Measurements from ENCODE around the gene YIF1A.
A peak's percentile ranks its signal among the peaks of the same experiment; 100 is the strongest.
"Not testable (repeated sequence)": the region's sequence is repeated elsewhere in the genome, so short reads cannot be mapped to it uniquely, and the experiment has no call there.

Gene YIF1A

GRCh38 chr11:66284526-66285078 is 4.3 kb downstream of the YIF1A start:
- DNase-seq: no peak

GRCh38 chr11:66283461-66284105 is 5.4 kb downstream of the YIF1A start:
- no peak for DNase-seq

GRCh38 chr11:66282468-66283455 is 6.2 kb downstream of the YIF1A start:
- DNase-seq: peak; percentile 96 to 99

DNA sequence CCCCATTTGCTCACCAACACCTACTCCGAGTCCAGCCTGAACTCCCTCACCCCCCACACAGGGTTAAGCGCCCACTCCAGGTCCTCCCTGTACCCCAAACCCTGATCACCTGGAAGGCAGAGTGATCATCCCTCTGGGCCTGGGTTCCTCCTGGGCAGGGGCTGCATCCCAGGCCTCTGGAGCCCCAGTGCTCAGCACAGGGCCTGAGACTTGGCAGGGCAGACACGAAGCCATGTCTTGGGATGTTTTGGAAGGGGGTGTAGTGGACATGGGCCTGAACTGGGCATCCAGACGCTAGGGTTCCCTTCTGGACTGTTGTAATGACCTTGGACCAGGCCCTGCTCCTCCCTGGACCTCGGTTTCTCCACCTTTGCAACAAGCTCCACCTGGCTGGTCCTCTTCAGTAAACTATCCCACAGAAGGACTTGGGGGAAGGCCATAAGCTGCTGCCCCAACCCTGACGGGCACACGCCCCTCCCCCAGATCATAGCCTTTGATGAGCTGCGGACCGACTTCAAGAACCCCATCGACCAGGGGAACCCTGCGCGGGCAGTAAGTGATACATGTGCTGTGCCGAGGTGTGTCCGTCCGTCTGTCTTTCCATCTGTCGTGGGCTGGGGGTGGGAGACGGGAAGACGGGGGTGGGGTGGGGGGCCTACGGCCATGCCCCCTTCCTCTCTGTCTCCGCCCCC is 7.0 kb downstream of the YIF1A start:
- no peak for DNase-seq

DNA sequence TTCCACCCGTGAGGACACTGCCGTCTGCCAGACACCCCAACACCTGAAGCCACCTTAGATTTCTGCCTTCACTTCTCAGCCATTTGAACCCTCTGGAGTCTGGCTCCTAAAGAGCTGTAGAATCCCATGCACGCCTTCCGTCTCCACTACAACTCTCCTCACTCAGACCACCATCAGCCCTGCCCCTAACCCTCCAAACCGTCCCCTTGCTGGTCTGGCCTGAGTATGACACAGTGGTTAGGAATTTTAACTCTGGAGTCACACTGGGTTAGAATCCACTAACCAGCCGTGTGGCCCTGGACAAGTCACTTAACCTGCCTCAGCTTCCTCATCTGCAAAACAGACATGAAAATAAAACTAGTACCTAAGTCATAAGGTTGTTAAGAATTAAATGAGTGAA is 7.9 kb downstream of the YIF1A start:
- no peak for DNase-seq

- DNase-seq: no peak
Measured at GRCh38 chr11:66280428-66280827, 8.5 kb downstream of the YIF1A start.

DNA sequence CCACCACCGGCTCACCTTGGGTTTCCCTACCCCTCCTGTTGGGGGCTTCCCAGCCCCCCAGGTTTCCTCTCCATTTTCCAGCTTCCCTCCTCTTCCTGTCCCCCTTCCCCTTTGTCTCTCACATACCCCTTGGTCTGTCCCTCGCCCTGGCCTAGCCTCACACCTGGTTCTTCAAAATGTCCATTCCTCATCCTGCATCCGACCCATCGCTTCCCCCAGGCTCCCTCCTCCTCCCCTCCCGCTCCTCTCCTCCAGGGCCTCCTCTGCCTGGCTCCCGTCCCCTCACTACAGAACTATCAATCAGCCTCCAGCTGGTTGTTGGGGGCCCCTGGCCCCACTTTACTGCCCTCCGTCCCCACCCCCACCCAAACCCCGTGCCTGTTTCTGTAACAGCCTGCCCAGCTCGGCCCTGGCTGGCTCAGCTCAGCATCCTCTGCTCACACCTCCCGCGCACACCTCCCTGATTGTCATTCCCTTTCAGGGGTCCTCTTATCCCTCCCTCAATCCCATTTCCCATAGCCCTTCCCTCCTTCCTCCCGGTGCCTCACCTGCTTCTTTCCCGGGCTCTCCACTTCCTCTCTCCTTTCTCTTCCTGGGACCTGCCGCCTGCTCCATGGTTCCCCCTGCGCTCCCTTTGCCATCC is 9.7 kb downstream of the YIF1A start:
- DNase-seq: no peak

- no peak for DNase-seq
Measured at GRCh38 chr11:66278363-66279091, 10.4 kb downstream of the YIF1A start.

- DNase-seq: peak; percentile 40 to 59
Measured at GRCh38 chr11:66277471-66278362, 11.2 kb downstream of the YIF1A start, which contains the start of gene CNIH2. TSS of gene CNIH2 (plus strand) at chr11:66278175. CDS start at chr11:66278457, 282 bp downstream.

DNA sequence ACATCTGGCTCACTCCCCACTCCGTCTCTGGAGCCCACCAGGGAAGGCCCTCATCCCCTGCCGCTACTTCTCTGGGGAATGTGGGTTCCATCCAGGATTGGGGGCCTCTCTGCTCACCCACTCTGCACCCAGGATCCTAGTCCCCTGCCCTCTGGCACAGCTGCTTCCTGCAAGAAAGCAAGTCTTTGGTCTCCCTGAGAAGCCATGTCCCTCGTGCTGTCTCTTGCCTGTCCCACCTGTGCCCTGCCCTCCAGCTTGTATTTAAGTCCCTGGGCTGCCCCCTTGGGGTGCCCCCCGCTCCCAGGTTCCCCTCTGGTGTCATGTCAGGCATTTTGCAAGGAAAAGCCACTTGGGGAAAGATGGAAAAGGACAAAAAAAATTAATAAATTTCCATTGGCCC is 11.9 kb downstream of the YIF1A start:
- DNase-seq: not testable (repeated sequence)

DNA sequence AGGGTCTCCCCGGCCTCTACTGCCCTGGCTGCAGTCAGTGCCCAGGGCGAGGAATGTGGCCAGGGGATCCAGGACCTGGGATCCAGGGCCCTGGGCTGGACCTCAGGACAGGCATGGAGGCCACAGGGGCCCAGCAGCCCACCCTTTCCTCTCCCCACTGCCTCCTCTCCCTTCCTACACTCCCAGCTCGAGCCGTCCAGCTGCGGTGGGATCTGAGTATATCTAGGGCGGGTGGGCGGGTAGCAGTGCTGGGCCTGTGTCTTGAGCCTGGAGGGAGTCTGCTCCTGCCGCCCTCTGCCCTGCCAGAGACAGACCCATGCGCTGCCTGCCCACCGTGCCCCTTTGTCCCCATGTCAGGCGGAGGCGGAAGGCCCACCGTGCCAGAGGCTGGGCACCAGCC is 12.3 kb downstream of the YIF1A start:
- DNase-seq: not testable (repeated sequence)

- DNase-seq: no peak
Measured at GRCh38 chr11:66275984-66276612, 12.8 kb downstream of the YIF1A start.

DNA sequence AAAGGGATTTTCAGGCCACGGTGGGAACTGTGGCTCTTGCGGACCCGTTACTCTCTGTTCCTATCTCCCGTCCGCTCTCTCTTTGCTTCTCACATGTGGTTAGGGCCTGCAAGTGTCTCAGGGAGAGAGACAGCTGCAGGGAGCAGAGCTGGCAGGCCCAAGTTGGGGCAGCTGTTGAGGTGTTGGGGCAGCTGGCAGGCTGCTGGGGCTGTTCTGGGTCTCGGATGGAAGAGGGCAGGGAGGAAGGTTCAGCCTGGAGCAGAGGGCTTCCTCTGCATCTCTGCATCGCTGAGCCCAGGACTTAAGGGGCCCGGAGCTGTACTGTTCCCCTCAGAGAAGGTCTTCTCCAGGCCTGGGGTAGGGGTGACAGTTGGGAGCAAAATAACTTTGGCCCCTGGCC is 13.5 kb downstream of the YIF1A start:
- DNase-seq: no peak

- no peak for DNase-seq
Measured at GRCh38 chr11:66274219-66274618, 14.7 kb downstream of the YIF1A start.

- DNase-seq: no peak
Measured at GRCh38 chr11:66272596-66272995, 16.3 kb downstream of the YIF1A start.

- no peak for DNase-seq
Measured at GRCh38 chr11:66271816-66272215, 17.1 kb downstream of the YIF1A start.

- no peak for DNase-seq
Measured at GRCh38 chr11:66268952-66269905, 19.7 kb downstream of the YIF1A start.

GRCh38 chr11:66268244-66268951 is 20.5 kb downstream of the YIF1A start, which contains the start of gene RAB1B:
TSS of gene RAB1B (plus strand) at chr11:66268639. CDS start at chr11:66268680, 41 bp downstream.
- DNase-seq: peak; percentile 99 to 100

Measured in stimulated activated CD4-positive, alpha-beta T cell treated with anti-CD3 and anti-CD28 coated beads, Interleukin-4, amount 100 ng/mL, for 4 hours (primary cell).